ENCODE measurements around the gene LRAT. TPM values are rescaled to one million over a fixed set of nuclear protein-coding genes. Genes with fewer than 3 reads are reported as not detected.
"Not testable (repeated sequence)": the region's sequence is repeated elsewhere in the genome, so short reads cannot be mapped to it uniquely, and the experiment has no call there.

LRAT gene
- 0.03 and 0.17 TPM in 2 replicates for total RNA-seq (2014; rRNA removed; shearing (Covaris generic))

DNA sequence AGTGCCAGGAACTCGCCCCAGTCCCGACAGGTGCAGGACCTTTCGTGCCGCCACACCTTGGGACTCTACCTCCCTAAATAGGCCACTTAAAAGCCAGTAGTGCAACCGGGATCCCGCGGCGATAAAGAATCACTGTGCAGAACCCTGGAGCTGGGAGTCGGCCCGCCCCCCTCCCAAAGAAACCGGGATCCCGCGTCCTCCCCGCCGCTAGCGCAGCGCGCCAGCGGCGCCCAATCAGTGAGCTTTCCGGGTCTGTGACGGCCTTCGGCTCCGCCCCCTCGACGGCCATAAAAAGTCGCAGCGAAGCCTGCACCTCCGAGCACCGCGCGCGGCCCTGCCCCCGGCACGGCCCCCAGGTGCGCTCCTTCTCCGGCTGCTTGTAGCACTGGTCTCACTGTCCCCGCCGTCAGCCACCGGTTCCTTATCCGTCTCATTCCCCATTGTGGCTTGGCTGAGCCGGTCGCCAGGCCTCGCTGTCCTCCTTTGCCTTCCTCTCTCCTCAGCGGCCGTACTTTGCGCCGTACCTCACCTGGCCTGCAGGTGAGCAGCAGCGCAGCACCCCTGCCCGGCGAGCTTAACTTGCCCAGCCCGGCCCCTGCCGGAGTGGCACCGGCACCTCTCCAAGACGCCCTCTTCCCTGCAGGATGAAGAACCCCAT is at the start of gene LRAT:
LRAT (plus strand) TSS at position 318 of the 658 bp plus-strand sequence; CDS start at position 645, 327 bp downstream.
- peak; percentile 62 for DNase-seq (ENCODE audit: low read depth)

DNA sequence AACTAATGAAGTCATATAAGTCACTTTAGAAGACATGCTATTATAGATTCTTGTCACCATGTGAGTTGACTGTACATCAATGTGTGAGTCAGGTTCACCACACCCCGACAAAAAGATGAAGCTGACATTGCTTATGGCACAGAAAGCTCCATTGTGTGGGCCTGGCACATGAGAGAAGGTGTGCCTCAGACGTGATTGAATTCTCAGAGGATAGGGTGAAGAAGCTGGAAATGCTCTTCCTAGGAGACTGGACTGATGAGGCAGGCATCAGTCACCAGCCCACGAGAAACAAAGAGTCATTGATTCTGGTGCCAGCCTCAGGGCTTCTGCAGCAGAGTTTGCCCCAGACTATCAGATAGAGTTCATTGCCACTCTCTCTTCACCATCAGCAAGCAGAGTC is 35.9 kb upstream of the LRAT start:
- DNase-seq (ENCODE audit: low read depth), result no peak

DNA sequence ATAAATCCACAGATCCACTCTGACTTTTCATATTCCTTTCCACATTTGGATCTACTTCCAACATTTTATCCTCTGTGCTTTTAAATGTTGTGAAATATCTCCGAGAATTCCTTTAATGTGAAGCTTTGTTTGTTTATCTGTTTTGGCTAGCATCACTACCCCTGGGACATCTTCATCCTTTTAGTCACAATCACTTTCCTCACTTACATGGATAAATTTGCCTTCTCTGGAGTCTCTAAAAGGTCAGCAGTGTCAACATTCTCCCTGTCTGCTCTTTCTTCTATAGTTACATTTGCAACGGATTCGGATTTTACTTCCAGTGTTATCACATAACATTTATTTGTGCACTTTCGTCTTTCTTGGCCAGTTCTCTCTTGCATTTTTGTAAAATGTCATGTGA is 34.2 kb upstream of the LRAT start:
- no peak for DNase-seq (ENCODE audit: low read depth)

DNA sequence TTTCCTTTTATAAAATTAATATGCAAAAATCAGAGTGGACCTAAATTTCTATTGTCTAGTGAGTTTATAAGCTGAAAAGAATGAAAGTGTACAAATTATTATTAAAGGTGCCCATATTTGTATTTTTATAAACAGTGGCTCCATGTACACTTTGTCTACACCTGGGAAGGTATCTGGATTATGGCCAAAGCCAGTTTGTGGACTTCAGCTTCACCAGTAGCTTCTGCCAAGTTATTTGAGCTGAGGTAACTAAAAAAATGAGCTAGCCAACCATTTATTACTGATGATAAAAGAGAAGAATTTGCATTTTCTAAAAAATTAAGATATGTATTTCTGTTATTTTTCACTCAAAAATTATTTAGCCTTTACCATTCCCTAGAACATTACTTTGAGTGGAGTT is 32.3 kb upstream of the LRAT start:
- no peak for DNase-seq (ENCODE audit: low read depth)

DNA sequence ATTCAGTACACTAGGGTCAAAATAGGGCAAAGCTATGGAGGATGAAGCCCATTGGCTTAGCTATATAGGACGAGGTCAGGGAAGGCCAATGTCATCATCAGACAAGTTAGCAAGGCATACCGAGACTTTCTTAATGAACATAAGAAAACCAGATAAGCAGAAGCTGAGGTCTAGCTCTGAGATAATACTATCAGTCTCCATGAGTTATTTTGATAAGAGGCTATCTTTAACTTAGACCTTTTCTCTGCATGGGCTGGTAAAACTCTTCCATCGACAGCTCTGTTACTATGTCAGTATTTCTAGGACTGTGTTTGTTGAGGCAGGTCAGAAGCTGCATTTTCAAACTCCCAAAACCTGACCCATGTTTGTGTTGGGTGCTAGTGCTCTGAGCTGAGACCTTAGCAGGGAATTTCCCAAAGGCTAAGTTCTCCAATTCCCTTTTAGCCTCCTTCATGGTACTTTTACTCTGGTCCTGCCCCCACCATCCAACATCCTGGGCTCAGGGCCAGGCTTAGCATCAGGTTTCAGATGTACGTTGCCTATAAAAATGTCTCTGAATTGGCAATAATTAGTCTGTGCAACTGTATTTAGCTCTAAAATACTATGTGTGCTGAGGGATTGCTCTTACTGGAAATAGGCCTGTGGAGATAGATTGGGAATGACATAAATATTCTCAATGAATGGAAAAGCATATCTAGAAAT is 29.3 kb upstream of the LRAT start:
- no peak for DNase-seq (ENCODE audit: low read depth)

DNA sequence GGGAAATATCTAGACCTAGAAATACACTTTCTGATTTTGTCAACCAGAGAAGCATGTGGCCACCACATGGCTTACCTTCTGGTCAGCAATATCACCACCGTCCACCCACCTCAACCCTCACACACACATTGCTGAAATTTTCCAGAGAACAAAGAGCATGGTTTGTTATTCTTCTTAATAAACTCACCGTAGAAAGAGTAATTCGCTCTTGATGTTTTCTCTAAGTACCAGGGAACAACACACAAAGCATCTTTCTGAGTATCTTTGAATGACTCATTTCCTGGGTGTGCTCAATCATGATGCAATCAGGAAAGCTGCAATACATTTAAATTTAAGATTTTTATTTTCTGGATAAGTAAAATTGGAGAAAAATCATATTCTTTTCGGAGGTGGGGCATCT is 24.7 kb upstream of the LRAT start:
- DNase-seq (ENCODE audit: low read depth), result no peak

DNA sequence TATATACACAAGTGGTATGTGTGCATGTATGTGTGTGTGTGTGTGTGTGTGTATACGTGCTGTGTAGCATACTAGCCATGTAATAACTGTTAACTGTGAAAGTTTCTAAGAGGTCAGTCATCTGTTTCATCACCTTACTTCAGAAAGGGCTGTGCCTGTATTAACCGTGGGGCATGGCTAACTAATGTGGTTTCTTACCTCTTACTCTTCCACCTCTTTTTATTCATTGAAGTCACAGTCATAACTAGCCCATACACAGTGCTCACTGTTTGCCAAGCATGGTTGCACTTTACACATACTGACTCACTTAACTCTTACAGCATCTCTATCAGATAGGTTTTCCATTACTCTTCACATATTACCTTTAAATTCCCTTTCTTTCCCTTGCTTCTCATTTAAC is 23.7 kb upstream of the LRAT start:
- no peak for DNase-seq (ENCODE audit: low read depth)

DNA sequence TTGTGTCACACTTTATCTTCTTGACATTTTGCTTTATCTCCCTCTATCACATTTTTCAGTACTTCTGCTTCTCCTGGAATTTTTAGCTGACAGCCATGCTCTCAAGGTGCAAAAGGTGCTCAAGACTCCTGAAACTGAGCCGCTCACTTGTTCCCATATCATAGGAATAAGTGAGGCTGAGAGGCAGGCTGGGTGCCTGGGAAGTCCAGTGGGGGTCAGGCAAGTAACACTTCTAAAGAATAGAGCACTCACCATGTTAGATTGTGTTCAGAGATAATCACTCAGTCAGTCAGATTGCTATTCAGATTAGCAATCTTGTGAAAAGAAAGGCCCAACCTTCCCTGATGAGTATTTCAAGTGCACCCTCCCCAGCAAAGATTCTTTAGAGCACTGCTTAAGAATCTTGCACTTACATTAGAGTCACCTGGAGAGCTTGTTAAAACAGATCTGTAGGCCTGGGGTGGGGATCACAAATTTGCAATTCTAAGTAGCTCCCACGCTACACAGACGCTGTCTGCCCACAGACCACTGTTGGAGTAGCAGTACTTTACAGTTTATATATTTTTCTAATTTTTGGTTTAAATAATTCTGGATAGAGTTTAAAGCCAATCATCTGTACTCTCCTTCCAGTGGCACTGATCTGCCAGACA is 23.1 kb upstream of the LRAT start:
- no peak for DNase-seq (ENCODE audit: low read depth)

DNA sequence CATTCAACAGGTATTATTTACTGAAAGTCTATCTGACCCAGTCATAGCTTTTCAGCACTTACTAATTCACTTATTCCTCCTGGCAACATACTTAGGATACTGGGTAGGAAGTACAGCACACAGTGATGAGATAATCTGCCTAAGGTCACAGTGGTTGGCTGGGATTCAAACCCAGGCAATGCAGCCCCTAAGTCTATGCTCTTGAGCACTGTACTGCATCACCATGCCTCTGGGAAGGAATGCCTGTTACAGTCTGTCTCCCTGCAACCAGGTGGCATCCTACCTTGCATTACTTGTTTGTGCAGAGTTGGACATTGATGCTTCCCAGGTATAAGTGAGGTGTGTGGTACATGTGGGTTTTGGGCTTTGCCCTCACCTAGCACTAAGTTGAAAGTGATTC is 21.5 kb upstream of the LRAT start:
- DNase-seq (ENCODE audit: low read depth), result no peak

DNA sequence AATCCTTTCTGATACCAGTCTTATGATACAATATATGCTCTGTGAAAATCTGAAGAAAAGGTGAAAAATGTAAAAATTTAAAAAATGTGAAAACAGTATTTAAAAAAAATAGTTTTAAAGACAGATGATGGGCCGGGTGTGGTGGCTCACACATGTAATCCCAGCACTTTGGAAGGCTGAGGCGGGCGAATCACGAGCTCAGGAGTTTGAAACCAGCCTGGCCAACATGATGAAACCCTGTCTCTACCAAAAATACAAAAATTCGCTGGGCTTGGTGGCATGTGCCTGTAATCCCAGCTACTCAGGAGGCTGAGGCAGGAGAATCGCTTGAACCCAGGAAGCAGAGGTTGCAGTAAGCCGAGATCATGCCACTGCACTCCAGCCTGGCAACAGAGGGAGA is 20.2 kb upstream of the LRAT start:
- not testable (repeated sequence) for DNase-seq (ENCODE audit: low read depth)

DNA sequence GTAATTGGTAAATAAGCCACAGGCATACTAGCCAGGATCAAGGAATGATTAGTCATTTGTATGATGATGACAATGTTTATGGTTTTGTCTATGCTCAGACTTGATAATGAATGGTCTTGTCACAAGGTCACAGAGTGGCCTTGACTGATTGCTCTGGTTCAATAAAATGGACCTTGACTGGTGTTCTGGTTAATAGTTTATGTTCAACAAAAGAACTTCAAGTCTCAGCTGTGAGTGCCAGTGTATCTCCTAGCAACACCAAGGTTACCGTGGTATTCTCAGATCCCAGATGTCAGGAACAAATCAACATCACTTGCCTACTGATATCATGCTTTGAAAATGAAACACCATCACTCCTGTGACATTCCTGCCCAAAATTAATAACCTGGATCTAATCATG is 16.3 kb upstream of the LRAT start:
- no peak for DNase-seq (ENCODE audit: low read depth)

DNA sequence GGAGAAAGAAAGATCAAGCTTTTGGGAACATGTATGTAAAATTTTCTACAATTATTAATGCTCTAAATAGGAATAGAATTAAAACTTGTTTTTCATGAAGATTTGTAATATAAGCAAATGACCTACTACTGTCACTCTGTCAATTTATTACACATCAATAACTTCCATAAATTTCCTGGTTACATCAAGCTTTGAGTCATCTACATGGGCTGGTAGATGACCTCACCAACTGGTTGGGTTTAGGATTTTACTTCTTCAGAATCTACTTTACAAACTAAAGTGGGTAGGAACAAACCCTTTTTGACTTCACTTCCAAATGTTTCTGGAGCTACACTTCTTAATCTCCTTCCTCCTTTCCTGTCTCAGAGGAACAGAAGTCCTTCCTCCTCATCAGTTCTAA is 12.0 kb upstream of the LRAT start:
- DNase-seq (ENCODE audit: low read depth), result no peak

DNA sequence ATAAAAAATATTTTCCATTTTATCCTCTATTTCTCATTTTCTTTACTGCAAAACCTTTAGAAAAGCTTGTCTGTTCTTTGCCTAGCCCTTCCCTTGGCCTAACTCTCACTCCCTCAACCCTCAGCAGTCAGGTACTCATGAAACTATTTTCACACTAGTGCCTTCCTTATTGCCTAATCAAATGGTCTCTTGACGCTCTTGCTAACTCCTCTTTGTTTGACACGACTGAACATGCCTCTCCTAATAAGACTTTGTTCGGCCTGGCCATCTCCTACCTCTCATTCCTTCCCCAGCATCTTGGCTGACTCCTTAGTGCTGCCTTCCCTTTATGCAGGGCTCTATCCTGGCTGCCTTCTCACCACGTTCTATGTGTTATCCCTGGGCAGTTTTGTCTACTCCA is 11.1 kb upstream of the LRAT start:
- DNase-seq (ENCODE audit: low read depth), result no peak

DNA sequence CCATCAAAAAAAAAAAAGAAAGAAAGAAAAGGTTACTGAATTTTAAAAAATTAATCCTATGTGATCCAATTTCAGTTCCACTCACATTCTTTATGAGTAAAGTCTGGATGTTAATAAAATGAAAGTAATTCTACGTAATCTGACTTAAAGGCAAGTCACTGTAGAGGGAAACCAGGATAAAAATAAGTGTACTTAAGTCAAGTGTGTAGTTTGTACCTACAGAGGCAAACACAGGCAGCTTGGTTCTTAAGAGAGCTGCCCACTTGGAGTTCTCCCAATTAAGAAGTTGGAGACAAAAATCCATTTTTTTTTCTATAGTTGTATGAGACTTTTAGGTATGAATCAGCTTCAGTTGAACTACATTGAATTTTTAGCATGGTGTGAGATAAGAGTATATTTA is 7.0 kb upstream of the LRAT start:
- no peak for DNase-seq (ENCODE audit: low read depth)

DNA sequence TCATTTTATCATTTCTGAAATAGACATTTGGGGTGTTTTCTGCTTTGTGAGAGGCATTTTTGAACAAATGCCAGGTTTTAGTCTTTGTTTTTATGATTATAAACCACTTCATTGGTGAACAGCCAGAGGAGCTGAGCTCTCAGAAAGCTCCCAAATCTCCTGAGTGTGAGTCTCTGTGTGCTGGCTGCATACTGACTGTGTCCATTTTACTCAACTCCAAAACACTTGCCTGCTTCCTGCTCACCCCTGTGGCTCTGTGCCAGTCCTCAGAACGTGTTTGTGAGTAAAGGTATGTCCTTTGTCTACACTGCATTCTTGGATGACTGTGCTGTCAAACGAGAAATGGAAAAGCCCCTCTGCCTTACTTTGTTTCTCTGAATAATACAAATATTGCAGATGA is 5.4 kb upstream of the LRAT start:
- DNase-seq (ENCODE audit: low read depth), result no peak

DNA sequence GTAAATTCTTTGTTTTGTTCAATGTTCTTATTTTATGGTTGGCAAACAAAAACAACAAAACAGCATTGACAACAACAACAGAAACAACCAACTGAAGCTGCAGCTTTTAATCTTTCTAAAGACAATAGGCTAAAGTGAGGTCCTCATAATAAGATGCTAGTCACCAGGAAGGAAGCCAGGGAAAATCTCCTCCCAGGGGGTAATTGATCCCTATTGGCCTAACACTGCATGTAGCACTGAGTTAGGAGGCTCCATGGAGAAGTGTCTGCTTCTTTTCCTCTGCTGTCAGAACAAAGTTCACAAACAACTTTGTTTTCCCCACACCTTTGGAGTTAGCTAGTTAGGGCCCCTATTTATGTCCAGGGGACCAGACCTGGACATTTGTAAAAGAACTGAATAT is 4.7 kb upstream of the LRAT start:
- no peak for DNase-seq (ENCODE audit: low read depth)

DNA sequence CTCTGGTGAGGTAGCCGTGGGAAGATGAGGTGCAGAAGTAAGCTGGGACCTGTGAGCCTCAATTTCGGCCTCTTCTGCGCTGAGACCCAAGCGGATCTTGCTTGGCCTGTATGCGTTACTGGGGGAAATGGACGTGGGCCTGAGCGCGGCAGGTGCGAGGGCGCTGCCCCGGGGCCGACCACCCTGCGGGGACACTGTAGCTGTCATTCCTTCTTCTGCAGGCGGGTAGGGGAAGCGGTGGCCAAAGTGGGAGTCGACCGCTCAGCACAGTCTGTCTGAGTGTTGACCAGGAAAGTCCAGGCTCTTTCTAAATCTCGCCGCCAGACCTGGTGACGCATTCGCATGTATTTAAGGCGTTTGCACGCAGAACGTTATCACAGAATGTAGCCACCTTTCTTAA is 3.3 kb upstream of the LRAT start:
- no peak for DNase-seq (ENCODE audit: low read depth)

DNA sequence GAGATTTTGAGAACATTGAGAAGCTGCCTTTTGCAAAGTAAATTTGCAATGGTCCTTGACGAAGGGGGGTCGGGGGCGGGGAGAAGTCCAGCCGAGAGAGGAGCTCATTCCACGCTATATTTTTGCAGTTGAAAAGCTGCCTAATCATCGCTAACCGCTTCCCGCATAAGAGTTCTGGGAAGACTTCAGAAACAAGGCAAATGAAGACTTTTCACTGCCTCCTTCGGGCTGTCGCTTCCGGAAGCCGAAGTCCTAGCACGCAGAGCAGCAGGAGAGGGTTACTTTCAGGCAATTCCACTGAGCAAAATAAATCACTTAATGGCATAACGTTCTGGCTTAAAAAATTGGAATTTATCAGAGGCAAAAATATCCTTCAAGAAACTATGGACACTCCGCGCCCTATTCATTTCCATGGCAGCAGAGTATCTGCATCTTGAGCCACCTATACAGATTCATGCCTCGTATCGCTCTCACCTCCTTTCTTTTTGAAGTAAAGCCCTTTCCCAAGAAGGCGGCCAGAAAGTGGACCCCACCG is 2.6 kb upstream of the LRAT start:
- DNase-seq (ENCODE audit: low read depth), result no peak

DNA sequence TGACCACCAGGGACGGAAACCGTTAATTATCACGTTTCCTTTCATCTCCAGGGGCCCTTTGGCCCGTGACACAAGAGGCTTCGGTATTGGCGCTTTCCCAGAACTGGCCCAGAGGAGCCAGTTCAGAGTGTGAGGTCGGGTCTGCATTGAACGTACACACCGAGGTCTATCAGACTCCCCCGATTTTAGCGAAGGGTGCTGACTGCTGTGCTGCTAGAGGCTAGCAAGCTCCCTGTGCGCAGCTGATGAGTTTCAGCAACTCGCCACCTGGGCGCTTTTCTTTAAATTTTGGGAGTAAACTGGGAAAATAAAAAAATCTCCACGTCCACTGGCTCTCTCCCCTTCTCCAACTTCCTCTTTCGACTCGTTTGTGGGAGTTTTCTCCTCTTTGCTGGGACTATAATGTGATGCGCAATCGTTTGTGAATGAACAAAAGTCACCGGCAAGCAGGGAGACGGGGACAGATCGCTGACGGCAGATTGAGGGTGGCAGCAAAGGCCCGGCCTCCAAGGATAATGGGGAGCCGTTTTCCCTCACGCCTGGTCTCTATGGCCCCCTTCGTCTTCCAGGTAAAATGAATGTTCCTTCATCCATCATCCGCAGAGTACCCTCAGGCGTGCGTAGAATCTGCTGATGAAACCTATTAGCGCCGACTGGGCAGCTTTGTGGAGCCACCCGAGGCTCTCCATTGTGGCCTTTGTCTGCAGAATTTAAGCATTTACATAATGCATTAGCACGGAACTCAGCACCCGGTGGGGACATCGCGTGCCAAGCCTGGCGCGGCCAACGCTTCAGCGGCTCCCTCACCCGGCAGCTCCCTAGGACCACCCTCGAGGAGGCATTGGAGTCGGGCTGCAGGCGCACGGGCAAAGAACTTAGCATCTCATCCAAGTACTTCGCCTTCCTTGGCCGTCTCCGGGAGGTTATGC is 1.6 kb upstream of the LRAT start:
- no peak for DNase-seq (ENCODE audit: low read depth)

DNA sequence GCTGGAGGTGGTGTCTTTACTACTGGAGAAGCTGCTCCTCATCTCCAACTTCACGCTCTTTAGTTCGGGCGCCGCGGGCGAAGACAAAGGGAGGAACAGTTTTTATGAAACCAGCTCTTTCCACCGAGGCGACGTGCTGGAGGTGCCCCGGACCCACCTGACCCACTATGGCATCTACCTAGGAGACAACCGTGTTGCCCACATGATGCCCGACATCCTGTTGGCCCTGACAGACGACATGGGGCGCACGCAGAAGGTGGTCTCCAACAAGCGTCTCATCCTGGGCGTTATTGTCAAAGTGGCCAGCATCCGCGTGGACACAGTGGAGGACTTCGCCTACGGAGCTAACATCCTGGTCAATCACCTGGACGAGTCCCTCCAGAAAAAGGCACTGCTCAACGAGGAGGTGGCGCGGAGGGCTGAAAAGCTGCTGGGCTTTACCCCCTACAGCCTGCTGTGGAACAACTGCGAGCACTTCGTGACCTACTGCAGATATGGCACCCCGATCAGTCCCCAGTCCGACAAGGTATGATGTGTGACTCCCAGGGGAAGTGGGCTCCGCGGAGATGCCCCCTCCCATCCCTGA is 634 bp downstream of the LRAT start:
- no peak for DNase-seq (ENCODE audit: low read depth)

DNA sequence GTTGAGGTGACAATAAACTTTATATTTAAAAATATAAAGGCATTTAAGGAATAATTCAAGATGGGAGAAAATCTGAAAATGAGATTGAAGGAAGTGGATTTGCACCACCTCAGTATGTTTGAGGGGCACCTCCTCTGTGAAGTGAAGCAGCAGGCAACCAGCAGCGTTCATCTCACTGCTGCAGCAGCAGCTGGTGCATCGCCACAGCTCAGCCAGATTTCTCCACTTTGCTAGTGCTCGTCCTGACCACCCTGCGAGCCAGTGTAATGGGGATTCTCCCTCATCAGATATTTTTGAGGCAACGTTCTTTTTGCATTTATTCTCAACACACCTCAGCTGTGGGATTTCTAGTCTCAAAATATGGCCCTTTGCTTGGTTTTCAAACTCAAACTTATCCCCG is 13.9 kb downstream of the LRAT start:
- no peak for DNase-seq (ENCODE audit: low read depth)

DNA sequence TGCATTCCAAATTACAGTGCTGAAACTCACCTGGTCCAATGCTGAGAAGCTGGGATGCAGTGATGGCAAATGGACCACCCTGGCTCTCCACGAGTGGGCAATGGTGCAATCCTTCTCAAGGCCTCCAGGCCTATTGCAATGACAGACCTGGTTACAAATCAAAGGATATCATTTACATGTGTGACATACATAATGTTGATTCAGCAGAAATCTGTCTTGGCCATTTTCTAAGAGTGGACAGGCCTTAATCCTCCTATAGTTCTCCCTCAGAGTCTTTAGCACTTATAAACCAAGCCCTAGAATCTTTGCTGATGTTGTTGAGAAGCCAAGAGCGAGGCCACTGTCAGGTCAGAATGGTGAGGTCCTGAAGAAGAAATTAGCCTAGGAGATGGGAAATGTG is 17.1 kb downstream of the LRAT start:
- no peak for DNase-seq (ENCODE audit: low read depth)

Data from Daoy (cell line).